ENCODE measurements around the gene NDUFB8. TPM values are rescaled to one million over a fixed set of nuclear protein-coding genes. Genes with fewer than 3 reads are reported as not detected.
A peak's percentile ranks its signal among the peaks of the same experiment; 100 is the strongest.

NDUFB8 gene
- total RNA-seq, 1 donor from 2014 or later: 124 TPM

DNA sequence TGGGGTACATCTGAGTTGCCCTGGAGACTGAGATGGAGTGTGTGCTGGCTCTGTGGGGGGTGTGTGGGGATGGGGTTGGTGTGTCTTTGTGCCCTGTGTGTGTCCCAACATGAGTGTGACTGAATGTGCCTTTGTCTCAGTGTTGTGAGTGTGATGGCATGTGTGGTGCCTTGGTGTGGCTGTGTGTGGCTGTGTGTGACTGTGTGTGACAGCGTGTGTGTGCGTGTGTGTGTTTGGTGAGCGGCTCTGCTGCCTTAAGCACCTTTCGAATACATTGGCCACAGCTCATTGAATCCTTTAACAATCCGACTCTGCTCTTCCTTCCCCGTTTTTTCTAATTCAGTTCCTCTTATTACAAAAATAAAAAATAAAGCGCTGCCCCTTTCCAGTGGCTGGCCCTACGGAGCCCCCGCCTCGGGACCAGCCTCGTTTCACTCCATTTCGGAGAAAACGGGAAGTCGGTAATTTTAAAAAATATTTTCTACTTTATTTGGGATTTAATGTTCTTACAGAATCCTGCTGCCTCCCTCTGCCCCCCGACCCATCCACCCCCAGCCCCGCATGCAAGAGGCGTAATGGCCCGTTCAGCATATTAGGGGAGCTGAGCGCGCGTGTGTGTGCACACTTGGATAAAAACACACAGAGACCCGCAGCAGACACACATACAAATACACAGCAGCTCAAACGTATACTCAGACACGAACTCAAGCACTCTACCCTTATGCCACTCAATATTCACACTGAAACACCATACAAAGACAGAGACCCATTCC is 41.6 kb upstream of the NDUFB8 start:
- H3K36me3 Mint-ChIP-seq: no peaks in the 10 kb centered on the region
- no peak overlapping the region for H3K27ac ChIP-seq

DNA sequence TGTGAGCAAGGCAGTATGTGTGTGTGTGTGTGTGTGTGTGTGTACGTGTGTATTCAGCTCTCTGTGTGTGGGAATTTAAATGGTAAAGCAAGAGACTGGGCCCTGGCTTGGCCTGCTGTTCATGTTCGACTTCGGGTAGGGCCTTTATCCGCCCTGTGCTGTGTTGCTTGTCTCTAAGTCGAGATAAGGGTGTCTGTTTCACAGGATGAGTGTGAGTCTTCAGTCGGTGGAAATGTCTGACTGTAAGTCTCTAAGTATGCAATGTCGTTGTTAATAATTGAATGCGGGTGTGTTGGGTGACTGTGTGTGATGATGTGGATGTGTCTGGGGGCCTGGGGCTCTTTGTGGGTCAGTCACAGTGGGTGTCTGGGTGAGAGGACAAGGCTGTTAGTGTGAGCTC is 40.8 kb upstream of the NDUFB8 start:
- Histone ChIP-seq H3K4me1 (no peaks in the 10 kb centered on the region), H3K9ac (no peak overlapping the region), H3K27ac (no peak overlapping the region), H3K9me3 (ENCODE audit: low read depth) (no peaks in the 10 kb centered on the region), H2AFZ (replicated peaks) (no peak overlapping the region), H3F3A (ENCODE audit: low read depth) (peaks cover 5% of the 10 kb centered on the region), H3K36me3 (no peaks in the 10 kb centered on the region), H3K4me2 (peak overlapping the region; percentile 75), H3K4me3 (peak overlapping the region; percentile 60), H4K20me1 (ENCODE audit: low read depth) (no peaks in the 10 kb centered on the region), H3K27me3 (peaks cover 96% of the 10 kb centered on the region), H3K79me2 (ENCODE audit: low read depth) (no peaks in the 10 kb centered on the region)
- peaks cover 9% of the 10 kb centered on the region for H3K4me1 Mint-ChIP-seq
- no peak for DNase-seq (ENCODE audit: low spot score)
- peaks cover 4% of the 10 kb centered on the region for H3K27me3 Mint-ChIP-seq (ENCODE audit: insufficient read depth, low read depth)
- no peaks in the 10 kb centered on the region for H3K9me3 Mint-ChIP-seq
- TF ChIP-seq EZH2phosphoT487 (IDR thresholded peaks at IDR 0.05) (no peak), EZH2 (IDR thresholded peaks at IDR 0.05) (no peak)
- TF ChIP-seq, protein P1, sequence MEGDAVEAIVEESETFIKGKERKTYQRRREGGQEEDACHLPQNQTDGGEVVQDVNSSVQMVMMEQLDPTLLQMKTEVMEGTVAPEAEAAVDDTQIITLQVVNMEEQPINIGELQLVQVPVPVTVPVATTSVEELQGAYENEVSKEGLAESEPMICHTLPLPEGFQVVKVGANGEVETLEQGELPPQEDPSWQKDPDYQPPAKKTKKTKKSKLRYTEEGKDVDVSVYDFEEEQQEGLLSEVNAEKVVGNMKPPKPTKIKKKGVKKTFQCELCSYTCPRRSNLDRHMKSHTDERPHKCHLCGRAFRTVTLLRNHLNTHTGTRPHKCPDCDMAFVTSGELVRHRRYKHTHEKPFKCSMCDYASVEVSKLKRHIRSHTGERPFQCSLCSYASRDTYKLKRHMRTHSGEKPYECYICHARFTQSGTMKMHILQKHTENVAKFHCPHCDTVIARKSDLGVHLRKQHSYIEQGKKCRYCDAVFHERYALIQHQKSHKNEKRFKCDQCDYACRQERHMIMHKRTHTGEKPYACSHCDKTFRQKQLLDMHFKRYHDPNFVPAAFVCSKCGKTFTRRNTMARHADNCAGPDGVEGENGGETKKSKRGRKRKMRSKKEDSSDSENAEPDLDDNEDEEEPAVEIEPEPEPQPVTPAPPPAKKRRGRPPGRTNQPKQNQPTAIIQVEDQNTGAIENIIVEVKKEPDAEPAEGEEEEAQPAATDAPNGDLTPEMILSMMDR (IDR thresholded peaks at IDR 0.05): no peak
- no peak overlapping the region for H3K4me3 Mint-ChIP-seq
- H3K36me3 Mint-ChIP-seq: no peaks in the 10 kb centered on the region
- no peak overlapping the region for H3K27ac Mint-ChIP-seq

More for the DNA sequence above, 41.6 kb upstream of the NDUFB8 start:
- Histone ChIP-seq H3K9ac (no peak overlapping the region), H3K36me3 (no peaks in the 10 kb centered on the region), H3K4me2 (no peak overlapping the region), H3K4me1 (no peaks in the 10 kb centered on the region), H2AFZ (replicated peaks) (no peak overlapping the region), H3K79me2 (ENCODE audit: low read depth) (no peaks in the 10 kb centered on the region), H3K4me3 (no peak overlapping the region), H3K9me3 (ENCODE audit: low read depth) (no peaks in the 10 kb centered on the region), H3K27me3 (peaks cover 96% of the 10 kb centered on the region), H3F3A (ENCODE audit: low read depth) (peaks cover 5% of the 10 kb centered on the region), H4K20me1 (ENCODE audit: low read depth) (no peaks in the 10 kb centered on the region)
- Mint-ChIP-seq H3K4me1 (peaks cover 9% of the 10 kb centered on the region), H3K4me3 (no peak overlapping the region), H3K9me3 (no peaks in the 10 kb centered on the region), H3K27me3 (ENCODE audit: insufficient read depth, low read depth) (peaks cover 8% of the 10 kb centered on the region), H3K27ac (no peak overlapping the region)
- DNase-seq (ENCODE audit: low spot score): no peak
- TF ChIP-seq EZH2phosphoT487 (IDR thresholded peaks at IDR 0.05) (no peak), EZH2 (IDR thresholded peaks at IDR 0.05) (no peak)
- TF ChIP-seq, protein P1 (IDR thresholded peaks at IDR 0.05): no peak

DNA sequence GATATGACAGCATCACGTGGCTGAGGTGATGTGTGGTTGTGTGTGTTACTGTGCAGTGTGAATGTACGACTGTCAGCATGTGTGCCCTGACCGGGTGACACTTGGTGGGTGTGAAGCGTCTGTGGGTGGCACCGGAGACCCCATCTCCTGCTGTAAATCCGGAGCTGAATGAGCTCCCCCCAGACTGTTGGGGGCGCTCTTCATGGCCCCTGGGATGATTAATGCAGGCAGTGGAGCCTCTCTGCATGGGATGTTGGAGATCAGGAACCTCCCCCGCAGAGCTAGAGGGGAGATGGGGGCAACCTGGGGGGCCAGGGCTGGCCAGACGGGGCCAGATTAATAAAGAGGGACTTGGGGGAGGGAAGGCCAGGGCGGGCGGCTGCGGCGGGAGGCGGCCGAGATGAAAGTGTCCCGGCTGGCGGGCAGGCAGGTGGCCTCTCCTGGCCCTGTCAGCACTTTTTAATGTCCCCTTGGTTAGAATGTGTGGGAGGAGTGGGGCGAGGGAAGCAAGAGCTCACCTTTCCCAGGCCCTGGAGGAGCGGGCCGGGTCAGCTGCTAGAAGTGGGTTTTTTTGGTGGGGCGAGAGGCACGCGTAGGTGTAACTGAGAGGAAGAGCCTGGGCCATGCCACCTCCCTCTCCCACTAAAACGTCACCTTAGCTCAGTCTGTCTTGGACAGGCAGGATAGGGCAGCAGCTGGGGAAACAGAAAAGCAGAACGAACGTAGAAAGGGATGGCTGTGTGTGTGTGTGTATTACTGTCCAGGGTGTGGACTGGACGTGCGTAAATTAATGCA is 40.2 kb upstream of the NDUFB8 start:
- no peak overlapping the region for H3K9ac ChIP-seq
- peak overlapping the region; percentile 60 for H3K4me3 ChIP-seq
- no peak overlapping the region for H3K27ac ChIP-seq
- H3K9me3 ChIP-seq (ENCODE audit: low read depth): no peaks in the 10 kb centered on the region
- H3K36me3 Mint-ChIP-seq: no peaks in the 10 kb centered on the region
- H3K27ac Mint-ChIP-seq: no peak overlapping the region
- H3K4me1 Mint-ChIP-seq: peaks cover 9% of the 10 kb centered on the region
- H3K4me3 Mint-ChIP-seq: no peak overlapping the region
- peak overlapping the region; percentile 75 for H3K4me2 ChIP-seq
- peak; percentile 60 for DNase-seq (ENCODE audit: low spot score)
- no peaks in the 10 kb centered on the region for H3K79me2 ChIP-seq (ENCODE audit: low read depth)
- peaks cover 5% of the 10 kb centered on the region for H3K27me3 Mint-ChIP-seq (ENCODE audit: insufficient read depth, low read depth)
- H3K4me1 ChIP-seq: no peaks in the 10 kb centered on the region
- peaks cover 5% of the 10 kb centered on the region for H3F3A ChIP-seq (ENCODE audit: low read depth)
- no peaks in the 10 kb centered on the region for H4K20me1 ChIP-seq (ENCODE audit: low read depth)
- H3K9me3 Mint-ChIP-seq: no peaks in the 10 kb centered on the region
- TF ChIP-seq EZH2 (IDR thresholded peaks at IDR 0.05) (no peak), EZH2phosphoT487 (IDR thresholded peaks at IDR 0.05) (no peak)
- TF ChIP-seq, protein P1 (IDR thresholded peaks at IDR 0.05): peak; percentile 68
- no peaks in the 10 kb centered on the region for H3K36me3 ChIP-seq
- peak overlapping the region; percentile 91 for H2AFZ ChIP-seq (replicated peaks)
- H3K27me3 ChIP-seq: peaks cover 96% of the 10 kb centered on the region
